CD4-positive, alpha-beta T cell (primary cell): ENCODE data around the gene ELFN1. TPM values are rescaled to one million over a fixed set of nuclear protein-coding genes. Genes with fewer than 3 reads are reported as not detected.

Source experiments
- ATAC-seq: fragments of 200-7000 bp; cut with Tn5 transposase; one replicate; pipeline ENCODE4 v1.10.0; 2022; ENCODE audit warnings: mild to moderate bottlenecking; ENCODE audit not compliant: poor library complexity
- CTCF ChIA-PET: fragments of 350-600 bp; sonication (Branson Sonifier 250); formaldehyde crosslinking; loops from one replicate; lab custom pipeline; 2021; ENCODE audit warnings: antibody characterized with exemption, inconsistent platforms; lab: Charles Lee
- POLR2A ChIA-PET: fragments of 350-600 bp; sonication (Branson Sonifier 250); formaldehyde crosslinking; loops from one replicate; lab custom pipeline; 2021; ENCODE audit warnings: antibody characterized with exemption, inconsistent platforms; lab: Charles Lee
- DNase-seq, 14 experiments: peaks; one replicate each; pipeline ENCODE4 v3.0.0-alpha.2; 2013 to 2020; ENCODE audit warnings: mixed read lengths in 2 of 14
- H3K27ac ChIP-seq, 2 donors: one replicate each; pipeline versions ENCODE4 v1.5.1 to v1.7.0; 2013; ENCODE audit warnings: low read length in 2 of 2, low read depth in 1 of 2, mild to moderate bottlenecking in 1 of 2
- H3K27me3 ChIP-seq, 2 experiments: 1 replicate in 1 of 2; 2 replicates in 1 of 2; pipeline versions ENCODE4 v1.6.1 to v1.7.0; 2013; ENCODE audit warnings: low read length in 2 of 2, control low read depth in 1 of 2, mild to moderate bottlenecking in 1 of 2, moderate library complexity in 1 of 2; ENCODE audit not compliant: insufficient read depth in 2 of 2, control insufficient read depth in 1 of 2
- H3K36me3 ChIP-seq: one replicate; pipeline ENCODE4 v1.6.1; 2013; ENCODE audit warnings: low read length, control low read depth; ENCODE audit not compliant: insufficient read depth
- H3K4me1 ChIP-seq: one replicate; pipeline ENCODE4 v1.6.1; 2013; ENCODE audit warnings: low read length, control low read depth; ENCODE audit not compliant: insufficient read depth
- H3K4me3 ChIP-seq: one replicate; pipeline ENCODE4 v1.5.1; 2013; ENCODE audit warnings: mild to moderate bottlenecking, low read length, moderate library complexity
- H3K9me3 ChIP-seq, 2 experiments: 1 replicate in 1 of 2; 2 replicates in 1 of 2; pipeline versions ENCODE4 v1.6.1 to v1.7.0; 2013; ENCODE audit warnings: low read length in 2 of 2, mild to moderate bottlenecking in 2 of 2, control low read depth in 1 of 2, moderate library complexity in 1 of 2; ENCODE audit not compliant: control insufficient read depth in 1 of 2, insufficient read depth in 1 of 2
- H3K27ac Mint-ChIP-seq: one replicate; pipeline ENCODE4 v1.8.0; 2020; ENCODE audit warnings: mixed read lengths
- H3K27me3 Mint-ChIP-seq: one replicate; pipeline ENCODE4 v1.8.0; 2021; ENCODE audit warnings: mixed read lengths
- H3K36me3 Mint-ChIP-seq: one replicate; pipeline ENCODE4 v1.8.0; 2021; ENCODE audit warnings: low read depth, mixed read lengths
- H3K4me1 Mint-ChIP-seq: one replicate; pipeline ENCODE4 v1.8.0; 2021; ENCODE audit warnings: low read depth, mixed read lengths
- H3K4me3 Mint-ChIP-seq: one replicate; pipeline ENCODE4 v1.8.0; 2020; ENCODE audit warnings: mild to moderate bottlenecking, mixed read lengths
- H3K9me3 Mint-ChIP-seq: one replicate; pipeline ENCODE4 v1.8.0; 2020; ENCODE audit warnings: mixed read lengths
- CTCF ChIP-seq: fragments of 200-600 bp; IDR thresholded peaks from one replicate; pipeline ENCODE4 v1.8.0; 2022; ENCODE audit warnings: antibody characterized with exemption, mild to moderate bottlenecking
- intact Hi-C, 2 experiments: fragments of 100-400 bp; cut with DNase I in 1 of 2; cut with micrococcal nuclease in 1 of 2; formaldehyde crosslinking; loops; one replicate each; pipeline versions ENCODE4 v1.15.1 to v1.9.0; 2023 to 2025; cut with DNase I, micrococcal nuclease
- polyA plus RNA-seq, 2 donors: library from polyadenylated mRNA; unstranded; fragments of 120-200 nt; gene quantifications; one replicate each; pipeline ENCODE4 v1.2.1, GENCODE V29; 2013
- total RNA-seq, 174 experiments: library from RNA in 2 of 174; stranded (reverse) in 2 of 174; gene quantifications; one replicate each; pipeline ENCODE4 v1.2.3 and lab custom pipeline; 2021 to 2026

The ELFN1 gene
- total RNA-seq: not detected
- polyA plus RNA-seq (2013, experiment 1 of 2): 0.03 TPM
- 0.20 TPM for polyA plus RNA-seq (2013, experiment 2 of 2)
- total RNA-seq (lab: John Stamatoyannopoulos, UW): 0 to 1.8 (median 0.06) reads per million in 172 experiments

GRCh38 chr7:1669954-1670893 is at the start of gene ELFN1:
Gene ELFN1, plus strand, starts transcription at chr7:1670277. Its CDS starts 74,320 bp downstream, at chr7:1744597.
- no peak within 1 kb of the TSS for H3K27ac Mint-ChIP-seq
- peaks cover 38% of the 10 kb centered on the region for H3K27me3 Mint-ChIP-seq
- intact Hi-C loops: loop anchor here (10.0 kb wide), 2 partner anchors 255 to 535 kb away; no protein-coding TSS in a partner anchor
- Histone ChIP-seq H3K27me3 (peaks cover 46 to 67% of the 10 kb centered on the region in 2 experiments), H3K4me3 (no peak within 1 kb of the TSS), H3K4me1 (peaks cover 27% of the 10 kb centered on the region), H3K27ac (no peak within 1 kb of the TSS), H3K36me3 (no peaks in the 10 kb centered on the region), H3K9me3 (peaks cover 0 to 30% of the 10 kb centered on the region in 2 experiments)
- ChIA-PET POLR2A (no interaction called here), CTCF (no interaction called here)
- H3K36me3 Mint-ChIP-seq: no peaks in the 10 kb centered on the region
- DNase-seq (peak in 2 of 14 experiments; percentile 14 to 27), ATAC-seq (no peak)
- H3K4me3 Mint-ChIP-seq: peak within 1 kb of the TSS; percentile 52
- H3K4me1 Mint-ChIP-seq: peaks cover 13% of the 10 kb centered on the region
- no peak for TF ChIP-seq CTCF
- H3K9me3 Mint-ChIP-seq: no peaks in the 10 kb centered on the region

DNA sequence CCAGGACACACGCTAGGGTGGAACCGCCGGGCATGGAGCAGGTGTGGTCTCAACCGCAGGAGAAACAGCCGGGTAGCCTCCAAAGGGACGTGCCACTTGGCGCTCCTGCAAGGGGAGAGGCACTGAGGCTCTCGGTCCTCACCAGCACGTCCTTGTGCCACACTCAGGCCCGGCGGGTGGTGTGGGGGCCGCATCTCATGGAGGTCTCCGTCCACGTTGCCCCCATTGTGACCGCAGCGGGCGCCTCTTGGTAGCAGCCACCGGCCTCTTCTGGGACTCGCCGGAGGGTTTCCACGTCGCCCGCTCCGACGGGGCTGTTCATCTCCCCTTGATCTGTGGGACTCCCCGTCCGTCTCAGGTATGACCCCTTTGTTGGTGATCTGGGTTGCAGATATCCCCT is 49.2 kb upstream of the ELFN1 start:
- Mint-ChIP-seq H3K27ac (no peak overlapping the region), H3K9me3 (no peaks in the 10 kb centered on the region), H3K4me1 (no peaks in the 10 kb centered on the region), H3K36me3 (no peaks in the 10 kb centered on the region), H3K4me3 (no peak overlapping the region), H3K27me3 (no peaks in the 10 kb centered on the region)
- Histone ChIP-seq H3K9me3 (no peaks in the 10 kb centered on the region), H3K4me3 (no peak overlapping the region), H3K36me3 (no peaks in the 10 kb centered on the region), H3K27me3 (no peaks in the 10 kb centered on the region), H3K27ac (no peak overlapping the region), H3K4me1 (no peaks in the 10 kb centered on the region)
- no peak for DNase-seq
- ChIA-PET POLR2A (no interaction called here), CTCF (no interaction called here)
- ATAC-seq: no peak
- TF ChIP-seq CTCF: no peak
- intact Hi-C loops: no loop called here

DNA sequence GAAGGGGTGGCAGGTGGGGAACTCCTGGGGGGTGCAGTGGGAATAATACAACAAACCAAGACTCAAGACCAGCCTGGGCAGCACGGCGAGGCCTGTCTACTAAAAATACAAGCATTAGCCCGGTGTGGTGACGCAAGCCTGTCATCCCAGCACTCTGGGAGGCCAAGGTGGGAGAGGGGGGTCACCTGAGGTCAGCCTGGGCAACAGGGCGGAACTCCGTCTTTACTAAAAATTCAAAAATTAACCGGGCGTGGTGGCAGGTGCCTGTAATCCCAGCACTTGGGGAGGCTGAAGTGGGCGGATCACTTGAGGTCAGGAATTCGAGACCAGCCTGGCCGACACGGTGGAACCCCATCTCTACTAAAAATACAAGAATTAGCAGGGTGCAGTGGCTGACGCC is 48.4 kb upstream of the ELFN1 start:
- Mint-ChIP-seq H3K27ac (no peak overlapping the region), H3K36me3 (no peaks in the 10 kb centered on the region), H3K9me3 (no peaks in the 10 kb centered on the region), H3K4me1 (no peaks in the 10 kb centered on the region), H3K27me3 (no peaks in the 10 kb centered on the region), H3K4me3 (no peak overlapping the region)
- Histone ChIP-seq H3K27me3 (no peaks in the 10 kb centered on the region), H3K4me1 (no peaks in the 10 kb centered on the region), H3K27ac (no peak overlapping the region), H3K4me3 (no peak overlapping the region), H3K36me3 (no peaks in the 10 kb centered on the region), H3K9me3 (no peaks in the 10 kb centered on the region)
- POLR2A ChIA-PET: no interaction called here
- ATAC-seq (no peak), DNase-seq (no peak)
- intact Hi-C loops: no loop called here
- CTCF ChIA-PET: no interaction called here
- no peak for TF ChIP-seq CTCF
